Mesenchymal stem cell (in vitro differentiated cells and primary cell): ENCODE data around the gene PAPPA.
A peak's percentile ranks its signal among the peaks of the same experiment; 100 is the strongest.

ENCODE experiments used
- DNase-seq: peaks from one replicate; pipeline ENCODE4 v3.0.0-alpha.2; 2013
- H2AFZ ChIP-seq: one replicate; pipeline ENCODE4 v1.6.1; 2013; ENCODE audit warnings: low read depth, mild to moderate bottlenecking, control low read depth, inconsistent platforms, low read length, moderate library complexity
- H2AK5ac ChIP-seq: 2 replicates; pipeline ENCODE4 v1.6.1; 2013; ENCODE audit warnings: low read length, moderate library complexity, mild to moderate bottlenecking, inconsistent platforms; ENCODE audit not compliant: severe bottlenecking
- H2BK120ac ChIP-seq: one replicate; pipeline ENCODE4 v1.6.1; 2013; ENCODE audit warnings: low read depth, mild to moderate bottlenecking, inconsistent platforms, low read length, moderate library complexity
- H2BK12ac ChIP-seq, 2 experiments: one replicate each; pipeline ENCODE4 v1.6.1; 2013; ENCODE audit warnings: inconsistent platforms in 2 of 2, low read length in 2 of 2, mild to moderate bottlenecking in 2 of 2, moderate library complexity in 2 of 2, control low read depth in 1 of 2
- H2BK15ac ChIP-seq: one replicate; pipeline ENCODE4 v1.6.1; 2013; ENCODE audit warnings: mild to moderate bottlenecking, low read depth, inconsistent platforms; ENCODE audit not compliant: poor library complexity, severe bottlenecking
- H2BK5ac ChIP-seq: 2 replicates; pipeline ENCODE4 v1.6.1; 2013; ENCODE audit warnings: low read depth, mild to moderate bottlenecking, low read length, control low read depth, inconsistent platforms; ENCODE audit not compliant: poor library complexity, severe bottlenecking
- H3K14ac ChIP-seq, 2 experiments: one replicate each; pipeline ENCODE4 v1.6.1; 2013; ENCODE audit warnings: inconsistent platforms in 2 of 2, low read length in 2 of 2, control low read depth in 1 of 2, mild to moderate bottlenecking in 1 of 2, moderate library complexity in 1 of 2
- H3K18ac ChIP-seq, 2 experiments: one replicate each; pipeline ENCODE4 v1.6.1; 2013; ENCODE audit warnings: inconsistent platforms in 2 of 2, low read length in 2 of 2, control low read depth in 1 of 2, low read depth in 1 of 2, mild to moderate bottlenecking in 1 of 2
- H3K23ac ChIP-seq, 2 experiments: one replicate each; pipeline ENCODE4 v1.6.1; 2013; ENCODE audit warnings: inconsistent platforms in 2 of 2, low read length in 2 of 2, mild to moderate bottlenecking in 2 of 2, moderate library complexity in 2 of 2, control low read depth in 1 of 2
- H3K27ac ChIP-seq: 2 replicates; pipeline ENCODE4 v1.5.1; 2013; ENCODE audit warnings: mild to moderate bottlenecking, moderate library complexity, low read length, control low read depth, inconsistent platforms; ENCODE audit not compliant: poor library complexity, severe bottlenecking
- H3K27me3 ChIP-seq, 2 experiments: 2 replicates each; pipeline versions ENCODE4 v1.6.1 to v1.7.0; 2013; ENCODE audit warnings: low read length in 2 of 2, mild to moderate bottlenecking in 2 of 2, moderate library complexity in 2 of 2, control low read depth in 1 of 2, inconsistent platforms in 1 of 2; ENCODE audit not compliant: control insufficient read depth in 1 of 2, insufficient read depth in 1 of 2
- H3K36me3 ChIP-seq, 2 experiments: 2 replicates each; pipeline versions ENCODE4 v1.6.1 to v1.7.0; 2013; ENCODE audit warnings: low read length in 2 of 2, control low read depth in 1 of 2, inconsistent platforms in 1 of 2, low read depth in 1 of 2, mild to moderate bottlenecking in 1 of 2; ENCODE audit not compliant: insufficient read depth in 2 of 2, control insufficient read depth in 1 of 2
- H3K4ac ChIP-seq, 2 experiments: one replicate each; pipeline ENCODE4 v1.6.1; 2013; ENCODE audit warnings: inconsistent platforms in 2 of 2, low read length in 2 of 2, mild to moderate bottlenecking in 2 of 2, moderate library complexity in 2 of 2, control low read depth in 1 of 2, low read depth in 1 of 2
- H3K4me1 ChIP-seq: 2 replicates; pipeline ENCODE4 v1.6.1; 2013; ENCODE audit warnings: low read depth, low read length, control low read depth; ENCODE audit not compliant: control insufficient read depth, insufficient read depth
- H3K4me2 ChIP-seq: 2 replicates; pipeline ENCODE4 v1.6.1; 2013; ENCODE audit warnings: low read length, mild to moderate bottlenecking, inconsistent platforms; ENCODE audit not compliant: poor library complexity, severe bottlenecking
- H3K4me3 ChIP-seq, 2 experiments: 2 replicates each; pipeline versions ENCODE4 v1.5.1 to v1.7.0; 2013; ENCODE audit warnings: low read length in 2 of 2, mild to moderate bottlenecking in 2 of 2, control low read depth in 1 of 2, low read depth in 1 of 2; ENCODE audit not compliant: insufficient read depth in 1 of 2
- H3K79me1 ChIP-seq: replicated peaks from 2 replicates; pipeline ENCODE4 v1.6.1; 2013; ENCODE audit warnings: mild to moderate bottlenecking, control low read depth, low read length, inconsistent platforms; ENCODE audit not compliant: poor library complexity, severe bottlenecking
- H3K9ac ChIP-seq: 2 replicates; pipeline ENCODE4 v1.7.0; 2013; ENCODE audit warnings: mild to moderate bottlenecking, low read length, moderate library complexity
- H3K9me3 ChIP-seq: 2 replicates; pipeline ENCODE4 v1.7.0; 2013; ENCODE audit warnings: mild to moderate bottlenecking, low read length; ENCODE audit not compliant: control insufficient read depth
- H4K8ac ChIP-seq: one replicate; pipeline ENCODE4 v1.6.1; 2013; ENCODE audit warnings: inconsistent platforms, mild to moderate bottlenecking, low read length, moderate library complexity
- H4K91ac ChIP-seq: one replicate; pipeline ENCODE4 v1.6.1; 2013; ENCODE audit warnings: mild to moderate bottlenecking, low read length, inconsistent platforms
- WGBS: methylation state at CpG from one replicate; pipeline ENCODE4 v1.1.7; 2013; ENCODE audit warnings: mixed read lengths; 5-methylcytosine and 5-hydroxymethylcytosine counted together

PAPPA gene

DNA sequence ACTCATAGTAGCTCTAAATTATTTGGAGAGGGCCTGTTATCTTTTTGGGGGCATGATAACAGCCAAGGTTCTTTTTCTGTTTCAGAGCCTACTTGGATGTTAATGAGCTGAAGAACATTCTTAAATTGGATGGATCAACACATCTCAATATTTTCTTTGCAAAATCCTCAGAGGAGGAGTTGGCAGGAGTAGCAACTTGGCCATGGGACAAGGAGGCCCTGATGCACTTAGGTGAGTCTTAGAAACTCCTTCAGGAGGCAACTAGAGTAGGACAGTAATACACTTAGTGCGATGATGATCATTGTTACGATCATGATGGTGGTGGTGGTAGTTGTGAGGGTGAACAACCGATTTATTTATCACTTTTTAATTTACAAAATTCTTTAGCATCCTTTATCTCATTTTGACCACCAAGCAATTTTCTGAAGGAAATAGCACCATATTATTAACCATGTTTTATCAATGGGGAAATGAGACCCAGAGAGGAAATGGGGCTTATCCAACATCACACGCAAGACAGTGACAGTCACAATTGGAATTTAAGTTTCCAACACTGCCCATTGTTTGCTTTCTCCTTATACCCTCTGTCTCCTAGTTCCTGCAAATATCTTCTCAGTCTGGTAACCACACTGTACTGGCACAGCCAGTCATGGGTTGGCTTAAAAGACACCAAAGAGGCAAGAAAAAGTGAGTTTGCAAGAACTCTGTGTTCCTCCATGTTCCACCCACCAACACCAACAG, 54.0 kb downstream of the PAPPA start:
- Histone ChIP-seq H3K9me3 (no peaks in the 10 kb centered on the region), H4K91ac (no peak overlapping the region), H2BK5ac (no peak overlapping the region), H3K4ac (no peak overlapping the region), H3K36me3 (peaks cover 5 to 91% of the 10 kb centered on the region in 2 experiments), H3K23ac (no peak overlapping the region), H2AK5ac (no peak overlapping the region), H3K27me3 (no peaks in the 10 kb centered on the region), H2BK120ac (no peak overlapping the region), H3K79me1 (peaks cover 1% of the 10 kb centered on the region), H3K9ac (peak overlapping the region; percentile 31), H2BK12ac (peak overlapping the region in 1 of 2 experiments; percentile 67), H3K18ac (peak overlapping the region in 1 of 2 experiments; percentile 1), H3K4me1 (no peaks in the 10 kb centered on the region), H2AFZ (no peak overlapping the region), H3K14ac (no peak overlapping the region), H3K4me2 (no peak overlapping the region), H3K4me3 (no peak overlapping the region), H3K27ac (no peak overlapping the region), H4K8ac (no peak overlapping the region), H2BK15ac (no peak overlapping the region)
- WGBS: 91% methylated on average over 1 of the region's 4 CpGs
- DNase-seq: no peak

GRCh38 chr9:116208417-116209232, 55.0 kb downstream of the PAPPA start:
- Histone ChIP-seq H3K4me3 (no peak overlapping the region), H2BK120ac (no peak overlapping the region), H3K4me1 (no peaks in the 10 kb centered on the region), H4K8ac (peak overlapping the region; percentile 10), H2BK15ac (no peak overlapping the region), H3K9me3 (no peaks in the 10 kb centered on the region), H3K4me2 (no peak overlapping the region), H3K27me3 (no peaks in the 10 kb centered on the region), H2BK5ac (no peak overlapping the region), H4K91ac (no peak overlapping the region), H3K36me3 (peaks cover 5 to 91% of the 10 kb centered on the region in 2 experiments), H3K18ac (no peak overlapping the region), H3K14ac (no peak overlapping the region), H2AK5ac (no peak overlapping the region), H2AFZ (no peak overlapping the region), H3K79me1 (peaks cover 1% of the 10 kb centered on the region), H3K4ac (no peak overlapping the region), H3K27ac (no peak overlapping the region), H3K23ac (no peak overlapping the region), H3K9ac (peak overlapping the region; percentile 46), H2BK12ac (peak overlapping the region in 1 of 2 experiments; percentile 83)
- WGBS: 54% methylated on average over 3 of the region's 5 CpGs
- peak; percentile 85 for DNase-seq

GRCh38 chr9:116209414-116210116, 56.0 kb downstream of the PAPPA start:
- Histone ChIP-seq H4K91ac (no peak overlapping the region), H2BK120ac (no peak overlapping the region), H2BK5ac (no peak overlapping the region), H2AK5ac (no peak overlapping the region), H3K9me3 (no peaks in the 10 kb centered on the region), H3K79me1 (peaks cover 3% of the 10 kb centered on the region), H3K14ac (no peak overlapping the region), H3K4me3 (no peak overlapping the region), H3K27me3 (no peaks in the 10 kb centered on the region), H3K4ac (no peak overlapping the region), H3K27ac (peak overlapping the region; percentile 32), H3K4me1 (no peaks in the 10 kb centered on the region), H3K4me2 (no peak overlapping the region), H2BK15ac (no peak overlapping the region), H2BK12ac (peak overlapping the region in 1 of 2 experiments; percentile 29), H3K9ac (peak overlapping the region; percentile 46), H3K23ac (no peak overlapping the region), H3K18ac (peak overlapping the region in 1 of 2 experiments; percentile 38), H2AFZ (no peak overlapping the region), H4K8ac (no peak overlapping the region), H3K36me3 (peaks cover 9 to 91% of the 10 kb centered on the region in 2 experiments)
- DNase-seq: no peak
- WGBS: no CpG with 5 or more reads among the region's 1 CpG
